Right hindlimb (tissue), 1 donor: Measurements from ENCODE around the gene REEP5.
"Not testable (repeated sequence)": the region's sequence is repeated elsewhere in the genome, so short reads cannot be mapped to it uniquely, and the experiment has no call there.

ENCODE experiments used
- DNase-seq: peaks from one replicate; pipeline ENCODE4 v3.0.0-alpha.2; 2018

The REEP5 gene

GRCh38 chr5:112921833-112922817 is at the start of gene REEP5:
Gene REEP5 (minus strand): TSS chr5:112922227. CDS start chr5:112922190, 37 bp downstream.
- DNase-seq = peak; percentile 90

DNA sequence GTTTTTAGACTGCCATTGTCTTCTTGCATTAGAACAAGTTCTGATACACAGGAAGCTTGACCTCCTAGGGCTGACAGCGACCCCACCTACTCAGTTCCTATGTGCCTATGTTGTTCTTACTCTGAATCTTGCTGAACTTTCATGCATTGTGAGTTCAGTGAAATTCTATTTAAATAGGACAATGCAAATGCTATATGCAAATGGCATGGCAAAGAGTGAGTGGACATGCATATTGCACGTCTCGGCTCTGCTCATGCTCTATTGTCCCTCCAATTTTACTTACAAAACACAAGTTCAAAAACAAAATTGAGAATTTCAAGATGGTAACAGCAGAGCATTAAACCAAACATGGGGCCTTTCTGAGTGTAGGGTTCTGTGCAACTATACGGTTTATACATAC is 49.2 kb upstream of the REEP5 start:
- no peak for DNase-seq

- no peak for DNase-seq
These were observed 46.5 kb upstream of the REEP5 start for GRCh38 chr5:112968411-112969106.

- DNase-seq = no peak
These were observed 45.6 kb upstream of the REEP5 start for GRCh38 chr5:112967520-112968083.

- no peak for DNase-seq
These were observed 43.8 kb upstream of the REEP5 start for GRCh38 chr5:112965733-112966306.

- not testable (repeated sequence) for DNase-seq
These were observed 41.3 kb upstream of the REEP5 start for GRCh38 chr5:112963374-112963733.

GRCh38 chr5:112960863-112961504 is 39.0 kb upstream of the REEP5 start:
- DNase-seq = no peak

DNA sequence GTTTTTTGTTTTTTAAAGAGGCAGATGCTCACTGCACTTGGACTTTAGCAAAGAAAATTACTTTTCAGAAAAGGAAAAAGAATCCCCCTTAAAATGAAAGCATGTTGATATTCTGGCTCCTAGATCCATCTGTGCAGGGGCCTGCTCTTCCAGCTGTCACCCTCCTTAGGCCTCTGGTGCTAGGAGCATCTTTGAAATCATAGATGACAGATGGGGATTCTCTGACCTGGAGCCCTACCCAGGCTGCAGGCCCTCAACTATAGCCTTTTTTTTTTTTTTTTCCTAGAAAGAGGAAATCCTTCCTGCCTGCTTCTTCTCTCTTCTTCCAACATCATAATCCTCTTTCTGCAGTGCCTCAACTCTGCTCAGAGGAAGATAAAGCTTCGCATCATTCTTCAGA is 38.3 kb upstream of the REEP5 start:
- DNase-seq = no peak

- DNase-seq = not testable (repeated sequence)
These were observed 37.8 kb upstream of the REEP5 start for GRCh38 chr5:112959872-112960271.

DNA sequence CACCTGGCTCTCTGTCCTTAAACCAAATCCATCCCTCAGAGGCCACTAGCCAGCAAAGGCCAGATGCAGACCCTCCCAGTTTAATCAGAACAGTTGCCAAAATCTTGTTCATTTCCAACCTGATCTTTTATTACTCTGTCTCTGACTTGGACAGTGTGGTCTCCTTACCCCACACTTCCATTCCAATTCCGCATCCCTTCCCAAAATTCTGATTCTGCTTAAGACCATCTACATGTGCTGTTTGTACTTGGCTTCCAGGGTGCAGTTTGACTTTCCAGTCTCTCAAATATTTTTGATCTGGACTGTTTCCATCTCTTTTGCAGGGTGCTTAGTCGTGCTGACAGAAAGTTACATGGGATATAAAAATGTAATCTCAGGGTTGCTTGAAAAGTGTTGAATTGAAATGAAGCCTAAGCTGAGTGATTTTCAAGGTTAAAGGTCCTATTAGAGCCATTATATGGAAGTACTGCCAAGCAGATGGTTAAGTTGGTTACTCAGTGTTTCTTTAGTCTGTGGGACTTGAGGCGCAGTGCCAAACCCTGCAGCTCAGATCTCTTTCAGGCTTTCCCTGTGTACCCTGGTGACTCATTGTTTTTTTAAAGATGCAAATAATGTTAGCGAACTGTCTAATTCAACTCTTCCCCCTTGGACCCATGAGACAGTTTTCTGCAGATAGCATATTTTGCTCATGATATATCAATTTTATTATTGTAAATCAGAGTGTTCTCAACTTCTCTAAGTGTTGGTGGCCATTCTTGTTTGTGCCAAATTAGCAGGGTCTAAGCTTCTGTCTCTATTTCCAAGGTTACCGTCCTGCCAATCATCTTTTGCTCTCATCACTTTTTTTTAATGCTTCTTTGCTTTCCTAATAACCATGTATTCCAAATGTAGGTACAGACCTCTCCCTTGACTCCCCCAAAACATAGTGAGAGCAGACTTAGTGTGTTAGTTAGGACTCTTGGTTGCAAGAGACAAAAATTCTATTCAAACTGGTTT is 36.4 kb upstream of the REEP5 start:
- peak; percentile 80 for DNase-seq

DNA sequence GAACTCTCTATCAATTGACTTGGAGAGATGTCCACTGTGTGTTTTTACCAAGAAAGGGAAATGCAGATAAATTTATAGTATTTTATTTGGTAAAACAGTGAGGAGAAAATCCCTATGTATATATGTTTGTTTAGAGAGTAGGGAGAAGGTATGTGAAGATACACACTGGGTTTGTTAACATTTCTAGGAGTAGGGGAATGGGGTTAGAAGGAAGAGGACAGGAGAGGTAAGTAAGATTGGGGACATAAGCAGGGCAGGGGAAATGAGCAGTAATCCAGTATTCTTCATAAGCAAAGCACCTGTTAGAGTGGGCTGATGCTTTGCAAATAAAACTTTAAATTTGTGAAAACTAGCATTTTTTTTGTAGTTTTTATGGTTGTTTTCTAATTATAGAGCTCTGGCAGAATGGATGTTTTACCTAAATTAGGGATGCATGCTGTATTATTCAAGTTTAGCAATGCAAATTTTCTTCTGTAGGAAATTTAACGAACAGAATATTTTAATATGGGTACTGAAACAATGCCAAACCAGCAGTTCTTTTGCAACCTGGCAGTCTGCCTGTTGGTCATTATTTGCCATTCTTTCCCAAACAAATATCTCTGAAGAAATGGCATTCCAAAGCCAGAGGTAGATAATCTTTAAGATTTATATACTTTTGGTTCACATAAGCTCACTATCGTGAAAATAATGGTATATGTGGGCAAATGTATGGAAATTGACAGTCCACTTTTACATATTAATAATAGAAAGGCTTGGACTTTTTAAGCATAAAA is 35.2 kb upstream of the REEP5 start:
- no peak for DNase-seq

- DNase-seq = no peak
These were observed 34.6 kb upstream of the REEP5 start for GRCh38 chr5:112956606-112957005.

DNA sequence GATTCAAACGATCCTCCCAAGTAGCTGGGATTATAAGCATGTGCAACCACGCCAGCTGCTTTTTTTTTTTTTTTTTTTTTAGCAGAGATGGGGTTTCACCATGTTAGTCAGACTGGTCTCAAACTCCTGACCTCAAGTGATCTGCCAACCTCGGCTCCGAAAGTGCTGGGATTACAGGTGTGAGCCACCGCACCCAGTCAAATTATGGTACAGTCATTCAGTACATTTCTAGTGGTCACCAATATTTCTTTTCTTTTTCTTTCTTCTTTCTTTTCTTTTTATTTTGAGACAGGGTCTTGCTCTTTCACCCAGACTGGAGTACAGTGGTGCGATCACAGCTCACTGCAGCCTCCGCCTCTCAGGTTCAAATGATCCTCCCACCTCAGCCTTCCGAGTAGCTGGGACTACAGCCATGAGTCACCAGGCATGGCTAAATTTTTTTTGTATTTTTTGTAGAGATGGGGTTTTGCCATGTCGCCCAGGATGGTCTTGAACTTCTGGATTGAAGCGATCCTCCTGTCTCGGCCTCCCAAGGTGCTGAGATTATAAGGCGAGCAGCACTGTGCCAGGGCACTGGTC is 29.2 kb upstream of the REEP5 start:
- no peak for DNase-seq

DNA sequence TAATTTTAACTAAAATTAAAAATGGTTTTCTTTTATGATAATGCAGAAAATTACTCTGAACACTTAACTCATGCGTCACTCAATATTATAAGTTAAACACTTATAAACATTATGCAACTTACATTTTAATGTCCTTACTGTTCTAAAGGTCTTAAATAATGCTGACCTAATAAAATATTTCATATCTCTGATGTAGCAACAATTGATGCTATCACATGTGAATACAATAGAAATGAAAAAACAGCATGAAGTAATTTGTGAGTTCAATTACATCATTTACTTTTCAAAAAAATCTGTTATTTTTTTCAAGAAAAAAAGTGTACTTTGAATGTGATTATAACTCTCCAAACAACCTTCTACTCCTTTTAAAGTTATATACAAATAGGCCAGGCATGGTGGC is 26.4 kb upstream of the REEP5 start:
- DNase-seq = no peak

- DNase-seq = no peak
These were observed 18.6 kb upstream of the REEP5 start for GRCh38 chr5:112940670-112941069.

GRCh38 chr5:112938286-112938685 is 16.3 kb upstream of the REEP5 start:
- no peak for DNase-seq

DNA sequence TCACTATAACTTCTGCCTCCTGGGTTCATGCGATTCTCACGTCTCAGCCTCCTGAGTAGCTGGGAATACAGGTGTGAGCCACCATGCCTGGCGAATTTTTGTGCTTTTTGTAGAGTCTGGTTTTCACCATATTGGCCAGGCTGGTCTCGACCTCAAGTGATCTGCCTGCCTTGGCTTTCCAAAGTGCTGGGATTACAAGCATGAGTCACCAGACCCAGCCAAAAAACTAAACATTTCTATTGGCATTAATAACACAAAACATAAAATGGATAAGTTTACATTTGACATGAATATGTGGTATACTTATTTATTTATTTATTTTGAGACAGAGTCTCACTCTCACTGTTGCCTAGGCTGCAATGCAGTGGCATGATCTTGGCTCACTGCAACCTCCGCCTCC is 13.6 kb upstream of the REEP5 start:
- DNase-seq = no peak

DNA sequence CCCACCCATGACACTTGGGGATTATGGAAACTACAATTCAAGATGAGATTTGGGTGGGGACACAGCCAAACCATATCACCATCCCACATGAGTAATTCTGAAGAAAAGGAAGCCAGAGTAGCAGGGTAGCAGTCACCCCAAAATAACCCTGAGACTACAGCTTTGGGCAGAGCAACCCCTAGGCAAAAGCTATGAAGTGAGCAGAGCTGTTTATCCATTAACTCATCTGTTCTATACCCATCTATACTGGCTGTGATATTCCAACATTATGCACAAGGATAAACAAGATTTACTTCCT is 12.3 kb upstream of the REEP5 start:
- DNase-seq = no peak

- no peak for DNase-seq
These were observed 11.8 kb upstream of the REEP5 start for GRCh38 chr5:112933651-112934365.

DNA sequence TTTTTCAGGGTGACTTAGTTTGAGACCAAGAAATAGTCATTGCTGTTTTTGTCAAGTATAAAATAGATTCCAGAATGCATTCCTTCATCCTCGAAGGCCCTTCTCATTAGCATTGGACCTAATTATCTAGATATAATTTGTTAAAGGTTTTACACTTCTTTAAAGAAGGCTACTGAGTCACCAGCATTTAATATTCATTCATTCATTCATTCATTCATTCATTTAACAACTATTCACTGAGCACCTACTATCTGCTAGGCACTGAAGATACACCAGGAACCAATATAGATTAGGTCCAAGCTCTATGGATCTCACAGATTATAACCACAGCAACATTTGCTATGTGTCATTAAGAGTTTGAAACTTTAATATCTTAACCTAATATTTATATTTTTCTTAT is 11.1 kb upstream of the REEP5 start:
- DNase-seq = no peak
